ENCODE measurements around the gene FRMD6.

DNA sequence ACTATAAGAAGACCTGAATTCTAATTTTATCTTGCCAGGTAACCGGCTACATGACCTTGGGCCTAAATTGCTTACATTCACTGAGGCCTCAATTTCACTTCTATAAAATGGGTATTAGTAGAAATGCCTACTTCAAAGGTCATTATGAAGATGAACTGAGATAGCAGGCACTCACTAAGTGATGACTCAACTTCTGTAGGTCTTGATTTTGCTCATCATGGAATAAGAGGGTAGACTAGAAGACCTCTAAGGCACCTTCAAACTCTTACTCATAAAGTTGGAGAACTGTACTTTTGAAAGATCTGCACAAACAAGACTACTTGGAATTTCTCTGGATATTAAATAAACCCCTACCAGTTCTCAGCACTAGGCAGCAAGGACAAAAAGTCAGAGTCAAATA, 39.3 kb upstream of the FRMD6 start:
- TF ChIP-seq CTCF (IDR thresholded peaks at IDR 0.05; ENCODE audit: poor library complexity, severe bottlenecking) (no peak), TAF1 (IDR thresholded peaks at IDR 0.05; ENCODE audit: low read depth) (no peak), SMC3 (conservative IDR thresholded peaks at IDR 0.05; ENCODE audit: poor library complexity) (no peak), MXI1 (conservative IDR thresholded peaks at IDR 0.05; ENCODE audit: poor library complexity, severe bottlenecking) (no peak)
